HG03064 (cell line): ENCODE results near the gene PGAP2.
A peak's percentile ranks its signal among the peaks of the same experiment; 100 is the strongest.
"Not testable (repeated sequence)": the region's sequence is repeated elsewhere in the genome, so short reads cannot be mapped to it uniquely, and the experiment has no call there.

ENCODE experiments used
- ATAC-seq: cut with Tn5 transposase; IDR thresholded peaks from one replicate; pipeline ENCODE4 v1.9.1; 2021; ENCODE audit warnings: low read depth; ENCODE audit not compliant: unreplicated experiment

PGAP2 gene

DNA sequence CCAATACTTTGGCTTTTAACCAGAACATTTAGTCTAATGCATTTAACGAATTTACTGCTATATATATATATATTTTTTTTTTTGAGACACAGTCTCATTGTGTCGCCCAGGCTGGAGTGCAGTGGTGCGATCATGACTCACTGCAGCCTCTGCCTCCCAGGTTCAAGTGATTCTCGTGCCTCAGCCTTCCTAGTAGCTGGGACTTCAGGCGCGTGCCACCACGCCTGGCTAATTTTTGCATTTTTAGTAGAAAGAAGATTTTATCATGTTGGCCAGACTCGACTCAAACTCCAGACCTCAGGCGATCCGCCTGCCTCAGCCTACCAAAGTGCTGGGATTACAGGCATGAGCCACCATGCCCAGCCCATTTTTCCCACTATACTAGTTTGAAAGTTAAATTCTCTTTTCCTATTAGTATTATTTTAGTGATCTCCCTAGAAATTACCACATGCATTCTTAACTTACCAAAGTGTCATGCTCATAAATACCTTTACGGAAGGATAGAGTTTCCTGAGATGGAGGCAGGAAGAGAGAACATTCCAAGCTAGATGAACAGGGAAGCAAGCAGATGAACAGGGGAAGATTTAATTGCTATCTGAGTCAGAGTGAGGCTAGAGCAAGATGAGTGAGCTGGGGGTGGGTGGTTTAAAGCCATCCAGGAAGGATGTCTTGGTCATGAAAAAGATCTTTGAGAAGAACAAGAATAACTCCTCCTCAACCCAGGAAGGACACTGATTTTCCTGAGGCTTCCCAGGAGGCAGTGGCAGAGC is 4.4 kb upstream of the PGAP2 start:
- no peak for ATAC-seq

DNA sequence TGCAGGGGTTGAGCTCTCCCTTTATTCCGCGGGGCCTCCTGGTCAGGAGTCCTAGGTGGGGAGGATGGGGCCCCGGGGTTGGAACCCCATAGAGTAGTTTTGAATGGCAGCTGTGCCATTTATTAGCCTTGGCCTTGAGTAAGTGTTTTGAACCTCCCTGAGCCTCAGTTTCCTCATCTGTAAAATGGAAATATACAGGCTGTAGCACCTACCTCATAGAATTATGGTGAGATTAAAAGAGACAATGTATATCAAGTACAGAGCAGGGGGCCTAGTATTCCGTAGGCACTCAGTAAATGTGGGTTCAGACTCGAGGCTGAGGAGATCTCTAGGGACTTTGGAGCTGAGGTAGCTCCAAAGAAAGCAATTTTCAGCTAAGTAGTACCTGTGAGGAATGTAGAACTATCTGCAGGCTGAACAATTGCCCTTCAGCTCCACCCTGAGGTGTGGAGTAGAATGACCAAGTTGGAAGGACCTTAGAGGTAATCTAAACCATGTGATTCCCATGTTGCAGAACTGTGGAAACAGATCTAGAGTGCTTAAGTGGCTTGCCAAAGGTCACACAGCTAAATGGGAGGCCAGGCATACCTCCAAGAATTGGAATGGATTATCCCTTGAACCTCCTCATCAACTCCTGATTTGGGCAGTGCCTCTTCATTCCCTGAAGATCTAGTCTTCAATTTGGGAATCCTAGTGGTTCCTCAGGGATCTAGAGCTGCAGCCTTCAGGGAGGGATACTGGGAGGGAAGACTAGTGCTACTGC is 682 bp downstream of the PGAP2 start:
- no peak for ATAC-seq

DNA sequence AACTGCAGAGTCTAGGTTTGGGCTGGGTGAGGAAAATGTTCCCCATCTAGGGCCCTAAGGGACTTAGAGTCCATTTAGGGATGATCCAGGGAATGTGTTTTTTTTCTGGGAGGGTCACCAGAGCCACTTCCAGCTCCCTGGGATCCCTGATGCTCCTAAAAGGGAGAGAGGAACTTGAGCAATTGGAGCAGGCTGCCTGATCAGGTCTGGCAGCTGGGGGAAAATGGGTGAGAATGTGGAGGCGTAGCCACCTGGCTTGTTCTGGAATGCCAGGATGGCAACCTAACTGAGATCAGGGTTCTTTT is 1.2 kb downstream of the PGAP2 start:
- ATAC-seq, result no peak

DNA sequence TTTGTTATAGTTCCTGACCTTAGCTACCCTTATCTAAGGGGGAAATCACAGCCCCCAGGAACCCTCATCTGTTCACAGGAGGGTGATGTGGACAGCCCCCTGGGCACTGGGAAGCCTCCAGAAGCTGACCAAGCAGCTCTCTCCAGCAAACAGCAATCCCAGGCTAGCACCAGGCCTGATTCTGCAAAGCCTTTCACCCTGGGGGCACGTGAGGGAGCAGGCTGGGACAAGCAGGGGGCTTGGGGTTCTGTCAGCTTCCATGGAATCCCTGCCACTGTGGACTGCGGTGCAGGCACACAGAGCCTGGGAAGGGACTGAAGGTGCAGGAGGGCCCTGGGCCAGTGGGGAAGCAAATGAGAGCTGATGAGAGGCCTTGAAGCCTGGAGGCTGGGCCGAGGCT is 2.1 kb downstream of the PGAP2 start:
- ATAC-seq, result no peak

DNA sequence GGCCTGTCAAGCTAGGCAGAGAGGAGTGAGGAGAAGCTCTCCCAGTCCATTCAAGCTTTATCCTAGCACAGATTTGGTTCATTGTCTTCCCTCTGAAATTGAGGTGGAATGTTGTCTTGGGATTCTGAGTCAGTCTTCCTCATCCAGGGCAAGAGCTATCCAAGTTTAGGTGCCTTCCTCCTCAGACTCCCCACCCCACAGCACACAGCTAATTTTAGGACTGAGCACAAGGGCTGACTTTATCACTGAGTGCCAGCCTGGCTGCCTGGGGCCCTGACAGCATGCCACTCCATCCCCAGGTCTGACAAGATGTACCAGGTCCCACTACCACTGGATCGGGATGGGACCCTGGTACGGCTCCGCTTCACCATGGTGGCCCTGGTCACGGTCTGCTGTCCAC is 2.6 kb downstream of the PGAP2 start:
- no peak for ATAC-seq

DNA sequence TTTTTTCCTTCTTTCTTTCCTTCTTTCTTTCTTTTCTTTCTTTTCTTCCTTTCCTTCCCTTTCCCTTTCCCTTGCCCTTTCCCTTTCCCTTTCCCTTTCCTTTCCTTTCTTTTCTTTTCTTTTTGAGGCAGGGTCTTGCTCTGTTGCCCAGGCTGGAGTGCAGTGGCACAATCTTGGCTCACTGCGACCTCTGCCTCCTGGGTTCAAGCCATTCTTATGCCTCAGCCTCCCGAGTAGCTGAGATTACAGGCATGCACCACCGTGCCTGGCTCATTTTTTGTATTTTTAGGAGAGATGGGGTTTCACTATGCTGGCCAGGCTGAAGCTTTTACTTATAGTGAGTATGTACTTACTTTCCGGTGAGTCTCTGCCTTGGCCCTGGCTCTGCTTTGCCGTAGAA is 6.5 kb downstream of the PGAP2 start:
- ATAC-seq, result not testable (repeated sequence)

DNA sequence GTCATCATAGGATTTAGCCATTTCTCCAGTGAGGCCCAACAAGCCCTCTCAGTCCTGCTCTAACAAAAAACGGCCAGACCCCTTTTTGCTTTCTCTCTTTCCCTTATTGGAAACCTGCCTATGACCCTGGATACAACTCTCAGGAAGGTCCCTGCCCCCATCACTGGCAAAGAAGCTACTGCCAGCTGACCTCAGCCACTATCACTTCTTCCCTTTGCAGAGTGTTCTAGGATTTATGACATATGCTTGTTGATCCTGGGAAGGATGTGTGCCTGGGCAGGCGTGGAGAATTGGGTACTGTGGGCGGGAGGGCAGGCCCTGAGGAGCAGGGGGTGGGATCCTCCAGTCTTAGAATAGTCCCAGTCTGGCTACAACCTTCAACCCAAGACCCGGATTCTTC is 7.5 kb downstream of the PGAP2 start:
- ATAC-seq, result no peak

DNA sequence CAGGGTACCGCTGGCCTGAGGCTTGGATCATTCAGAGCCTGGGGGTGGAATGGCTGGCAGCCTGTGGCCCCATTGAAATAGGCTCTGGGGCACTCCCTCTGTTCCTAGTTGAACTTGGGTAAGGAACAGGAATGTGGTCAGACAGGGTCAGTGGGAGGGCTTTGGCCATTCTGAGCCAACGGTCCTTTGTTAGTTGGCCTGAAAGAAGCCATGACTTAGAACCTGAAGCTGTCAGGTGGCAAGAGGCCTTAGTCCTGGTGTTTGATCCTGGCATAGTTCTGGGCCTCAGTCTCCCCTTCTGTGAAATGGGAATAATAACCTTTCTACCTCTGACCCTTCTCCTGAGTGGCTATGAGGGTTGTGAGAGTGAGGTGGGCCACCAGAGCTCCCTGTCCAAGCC is 8.3 kb downstream of the PGAP2 start:
- ATAC-seq, result no peak

DNA sequence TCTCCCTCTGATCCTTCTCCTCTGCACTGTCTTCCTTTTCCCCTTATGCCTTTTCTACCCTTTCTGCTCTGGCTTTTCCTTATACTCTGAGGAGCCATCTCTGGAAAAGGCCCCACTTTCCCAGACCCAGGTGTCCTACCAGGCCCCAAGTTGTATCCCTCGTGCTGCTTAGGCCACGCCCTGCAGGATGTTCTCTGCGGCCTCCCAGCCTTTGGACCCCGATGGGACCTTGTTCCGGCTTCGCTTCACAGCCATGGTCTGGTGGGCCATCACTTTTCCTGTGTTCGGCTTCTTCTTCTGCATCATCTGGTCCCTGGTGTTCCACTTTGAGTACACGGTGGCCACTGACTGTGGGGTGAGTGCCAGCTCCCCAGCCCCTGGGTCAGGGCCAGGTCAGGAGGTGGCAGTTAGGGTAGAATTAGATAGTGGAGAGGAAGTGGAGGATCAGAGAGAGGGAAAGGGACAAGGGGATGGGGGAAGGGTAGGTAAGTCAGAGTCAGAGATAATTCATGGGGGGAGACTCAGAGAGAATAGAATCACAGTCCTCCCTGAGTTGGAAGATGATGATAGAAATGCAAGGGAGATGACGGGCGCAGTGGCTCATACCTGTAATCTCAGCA is 8.9 kb downstream of the PGAP2 start:
- no peak for ATAC-seq

DNA sequence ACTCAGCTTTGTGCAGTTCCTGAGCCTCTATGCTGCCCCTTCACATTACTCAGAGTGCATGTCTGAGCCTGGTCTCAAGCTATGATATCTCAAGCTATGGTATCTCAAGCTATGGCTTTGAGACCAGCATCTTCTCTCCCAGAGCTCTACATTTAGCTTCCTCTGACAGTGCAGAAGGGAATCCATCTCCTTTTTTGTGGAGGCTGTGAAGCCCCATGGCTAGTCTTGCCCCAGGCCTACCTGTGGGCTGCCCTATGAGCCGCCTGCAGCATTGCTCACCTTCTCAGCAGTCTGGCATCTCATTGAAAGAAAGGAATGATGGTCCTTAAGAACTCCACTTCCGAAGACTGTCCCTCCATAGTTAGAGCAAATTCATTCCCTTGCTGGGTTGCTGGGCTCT is 12.6 kb downstream of the PGAP2 start:
- ATAC-seq, result no peak

DNA sequence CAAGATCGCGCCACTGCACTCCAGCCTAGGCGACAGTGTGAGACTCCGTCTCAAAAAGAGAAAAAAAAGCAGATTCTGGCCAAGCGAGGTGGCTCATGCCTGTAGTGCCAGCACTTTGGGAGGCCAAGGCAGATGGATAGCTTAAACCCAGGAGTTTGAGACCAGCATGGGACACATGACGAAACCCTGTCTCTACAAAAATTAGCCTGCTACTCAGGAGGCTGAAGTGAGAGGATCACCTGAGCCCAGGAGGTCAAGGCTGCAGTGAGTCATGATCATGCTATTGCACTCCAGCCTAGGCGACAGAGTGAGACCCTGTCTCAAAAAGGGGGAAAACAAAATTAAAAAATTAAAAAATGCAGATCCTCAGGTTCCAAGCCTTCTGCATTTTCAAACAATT is 14.0 kb downstream of the PGAP2 start:
- no peak for ATAC-seq

DNA sequence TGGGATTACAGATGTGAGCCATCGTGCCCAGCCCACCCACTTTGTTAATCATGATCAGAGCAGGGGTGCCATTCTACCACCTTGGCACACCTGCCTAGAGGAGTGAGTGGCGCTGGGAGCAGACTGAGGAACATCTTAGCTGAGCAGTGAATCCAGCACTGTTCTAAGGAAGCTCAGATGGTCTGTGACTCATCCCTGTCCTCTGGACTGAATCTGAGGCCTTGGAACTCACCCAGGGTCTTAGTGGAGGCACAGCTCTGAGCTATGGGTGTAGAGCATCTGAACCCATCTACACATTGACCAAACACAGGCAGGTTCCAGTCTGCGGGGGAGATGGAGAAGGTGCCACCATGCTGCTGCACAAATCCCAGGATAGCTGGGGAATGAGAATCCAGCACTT is 14.9 kb downstream of the PGAP2 start:
- ATAC-seq, result no peak

DNA sequence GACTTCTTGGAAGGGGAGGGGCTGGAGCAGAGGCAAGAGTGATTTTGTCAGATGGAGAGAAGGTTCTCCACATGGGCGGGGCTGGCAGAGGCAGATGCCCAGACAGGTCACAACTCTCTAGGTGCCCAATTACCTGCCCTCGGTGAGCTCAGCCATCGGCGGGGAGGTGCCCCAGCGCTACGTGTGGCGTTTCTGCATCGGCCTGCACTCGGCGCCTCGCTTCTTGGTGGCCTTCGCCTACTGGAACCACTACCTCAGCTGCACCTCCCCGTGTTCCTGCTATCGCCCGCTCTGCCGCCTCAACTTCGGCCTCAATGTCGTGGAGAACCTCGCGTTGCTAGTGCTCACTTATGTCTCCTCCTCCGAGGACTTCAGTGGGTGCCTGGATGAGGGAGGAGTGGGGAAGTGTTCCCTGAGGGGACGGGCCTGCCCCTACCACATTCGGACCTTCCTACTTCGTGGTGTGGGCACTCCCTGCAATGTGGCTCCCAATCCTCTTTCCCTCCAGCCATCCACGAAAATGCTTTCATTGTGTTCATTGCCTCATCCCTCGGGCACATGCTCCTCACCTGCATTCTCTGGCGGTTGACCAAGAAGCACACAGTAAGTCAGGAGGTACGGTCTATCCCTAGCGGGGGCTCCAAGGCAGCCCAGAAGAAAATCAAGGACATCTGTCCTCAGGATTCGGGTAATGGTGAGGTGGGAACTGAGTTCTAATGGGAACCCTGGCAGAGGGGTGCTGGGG is 15.6 kb downstream of the PGAP2 start:
- no peak for ATAC-seq

DNA sequence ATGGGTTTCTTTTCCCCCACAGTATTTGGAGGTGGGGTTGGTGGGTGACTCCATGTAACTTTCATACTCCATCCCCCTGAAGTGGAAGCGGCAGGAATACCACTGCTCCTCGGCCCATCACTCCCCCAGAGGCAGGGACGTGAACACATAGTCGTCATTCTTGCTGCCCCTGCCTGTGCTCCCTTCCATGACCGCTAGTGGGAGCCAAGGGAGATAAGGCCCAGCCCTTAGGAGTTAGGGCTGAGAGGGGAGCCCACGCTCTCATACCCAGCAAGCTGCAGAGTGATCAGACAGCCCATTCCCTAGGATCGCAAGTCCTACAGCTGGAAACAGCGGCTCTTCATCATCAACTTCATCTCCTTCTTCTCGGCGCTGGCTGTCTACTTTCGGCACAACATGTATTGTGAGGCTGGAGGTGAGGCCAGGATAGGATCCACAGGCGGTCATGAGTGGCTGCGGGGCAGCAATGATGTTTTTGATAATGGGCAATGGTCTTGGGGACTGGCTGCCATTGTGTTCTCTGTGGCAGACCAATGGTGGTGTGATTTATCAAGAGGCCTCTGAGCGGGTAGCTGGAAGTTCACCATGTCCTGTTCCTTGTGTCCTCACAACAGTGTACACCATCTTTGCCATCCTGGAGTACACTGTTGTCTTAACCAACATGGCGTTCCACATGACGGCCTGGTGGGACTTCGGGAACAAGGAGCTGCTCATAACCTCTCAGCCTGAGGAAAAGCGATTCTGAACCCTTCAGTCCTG is 16.5 kb downstream of the PGAP2 start:
- ATAC-seq, result peak; percentile 62

DNA sequence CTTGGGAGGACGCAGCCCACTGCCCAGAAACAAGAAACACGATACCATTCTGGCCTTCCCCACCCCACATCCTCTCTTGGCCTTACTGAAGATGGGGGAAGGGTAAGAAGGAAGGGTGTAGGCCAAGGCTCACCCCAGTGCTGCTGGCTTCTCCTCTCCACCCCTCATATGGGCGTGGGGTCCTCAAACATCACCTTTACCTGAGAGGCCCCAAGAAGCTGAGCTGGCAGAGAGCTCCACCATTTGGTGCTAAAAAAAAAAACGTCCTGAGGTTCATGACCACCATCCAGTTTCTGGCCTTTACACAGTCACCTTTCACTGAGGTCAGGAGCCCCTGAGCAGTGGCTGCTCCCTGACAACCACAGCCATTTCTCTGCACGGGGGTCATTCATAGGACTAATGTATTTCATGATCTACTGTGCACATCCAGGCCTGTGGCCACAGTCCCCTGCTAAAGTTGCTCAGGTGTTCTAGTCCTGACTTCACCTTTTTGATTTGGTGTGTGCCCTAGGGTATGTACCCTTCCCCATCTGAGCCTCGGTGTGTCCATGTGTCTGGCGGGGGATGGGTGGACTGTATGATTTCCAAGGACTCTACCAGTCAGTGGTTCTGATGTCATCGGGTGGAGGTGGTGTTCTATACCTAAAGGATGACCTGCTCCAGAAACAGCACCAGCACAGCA is 17.3 kb downstream of the PGAP2 start:
- no peak for ATAC-seq

DNA sequence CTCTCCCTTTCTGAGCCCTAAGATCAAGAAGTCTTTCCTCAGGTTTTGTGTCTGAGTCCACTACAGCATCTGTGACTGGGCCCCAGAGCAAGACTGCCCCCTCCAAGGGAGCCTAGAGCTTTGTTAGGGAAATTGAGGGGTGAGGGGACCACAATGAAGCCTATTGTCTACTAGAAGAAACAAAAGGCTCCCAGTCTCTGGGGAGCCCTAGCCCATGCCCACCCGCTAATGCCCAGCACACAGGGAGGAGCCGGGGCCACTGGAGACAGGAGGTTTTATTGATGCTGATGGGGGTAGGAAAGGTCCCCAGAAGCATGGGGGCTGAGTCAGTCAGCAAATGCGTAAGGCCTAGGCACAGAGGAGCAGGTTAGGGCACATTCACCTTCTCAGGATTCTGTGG is 18.4 kb downstream of the PGAP2 start:
- no peak for ATAC-seq

DNA sequence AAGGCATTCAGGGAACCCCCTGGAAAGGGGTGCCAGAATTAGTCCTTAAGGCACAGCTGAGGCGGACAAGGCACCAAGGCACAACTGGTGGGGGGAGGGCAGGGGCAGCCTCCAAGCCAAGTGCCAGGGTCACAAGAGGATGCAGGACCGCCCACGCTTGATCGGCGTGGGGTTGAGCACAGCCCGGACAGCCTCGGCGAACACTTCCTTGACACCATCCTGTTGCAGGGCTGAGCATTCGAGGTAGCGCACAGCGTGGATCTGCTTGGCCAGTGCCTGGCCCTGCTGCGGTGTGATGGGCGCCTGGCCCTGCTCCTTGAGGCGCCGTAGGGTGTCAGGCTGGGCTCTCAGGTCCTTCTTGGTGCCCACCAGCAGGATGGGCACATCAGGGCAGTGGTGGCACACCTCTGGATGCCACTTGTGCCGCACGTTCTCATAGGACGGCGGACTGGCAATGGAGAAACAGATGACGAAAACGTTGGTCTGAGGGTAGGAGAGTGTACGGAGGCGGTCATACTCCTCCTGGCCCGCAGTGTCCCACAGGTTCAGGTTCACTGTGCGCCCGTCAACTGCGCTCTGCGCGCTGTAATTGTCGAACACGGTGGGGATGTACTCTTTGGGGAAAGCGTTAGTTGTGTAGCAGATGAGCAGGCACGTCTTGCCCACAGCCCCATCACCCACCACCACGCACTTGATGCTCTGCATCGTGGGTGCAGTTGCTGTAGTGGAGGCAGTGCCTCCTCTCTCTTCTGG is 19.2 kb downstream of the PGAP2 start:
- no peak for ATAC-seq

DNA sequence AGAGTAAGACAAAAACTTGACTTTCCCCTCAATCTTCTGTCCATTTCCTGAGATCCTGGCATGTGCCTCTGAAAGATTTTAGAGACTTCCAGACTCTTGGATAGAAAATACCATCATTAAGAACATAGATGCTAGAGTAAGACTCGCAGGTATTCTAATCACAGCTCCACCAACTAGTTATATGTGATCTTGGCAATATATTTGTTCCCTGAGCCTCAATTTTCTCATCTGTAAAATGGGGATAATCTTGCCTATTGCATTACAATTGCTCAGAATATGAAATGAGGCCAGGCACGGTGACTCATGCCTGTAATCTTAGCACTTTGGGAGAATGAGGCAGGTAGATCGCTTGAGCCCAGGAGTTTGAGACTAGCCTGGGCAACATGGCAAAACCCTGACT is 21.7 kb downstream of the PGAP2 start:
- no peak for ATAC-seq

DNA sequence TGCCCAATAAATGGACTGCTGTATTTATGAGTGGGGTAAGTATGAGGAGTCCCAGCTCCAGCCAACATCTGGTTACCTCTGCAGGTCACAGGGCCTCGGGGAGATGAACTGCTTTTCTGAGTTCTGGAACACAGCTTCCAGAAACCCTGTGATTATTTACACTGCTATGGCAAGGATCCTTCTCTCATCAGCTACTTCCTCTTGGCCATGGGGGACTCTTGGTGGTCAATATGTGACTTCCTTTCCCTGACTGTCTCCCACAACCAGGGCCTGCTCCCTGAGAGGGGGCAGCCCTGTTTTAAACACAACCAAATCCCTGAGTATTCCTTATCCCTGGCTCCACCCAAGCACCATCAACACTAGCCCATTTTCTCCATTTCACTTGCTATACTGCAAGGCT is 22.4 kb downstream of the PGAP2 start:
- ATAC-seq, result no peak
